Mucosa of descending colon (tissue), 3 donors: ENCODE measurements around the gene TNFRSF17. TPM values are rescaled to one million over a fixed set of nuclear protein-coding genes. Genes with fewer than 3 reads are reported as not detected.

ENCODE experiments used
- ATAC-seq: fragments of 200-7000 bp; cut with Tn5 transposase; one replicate; pipeline ENCODE4 v1.9.1; 2020; ENCODE audit warnings: mild to moderate bottlenecking, moderate library complexity
- DNase-seq, 3 donors: peaks; one replicate each; pipeline ENCODE4 v3.0.0-alpha.2; 2020
- H3K36me3 ChIP-seq: fragments of 200-600 bp; one replicate; pipeline ENCODE4 v1.8.0; 2021; ENCODE audit warnings: low read depth, mild to moderate bottlenecking
- H3K4me1 ChIP-seq: fragments of 200-600 bp; one replicate; pipeline ENCODE4 v1.8.0; 2021; ENCODE audit warnings: low read depth, mild to moderate bottlenecking
- H3K4me3 ChIP-seq: fragments of 200-600 bp; one replicate; pipeline ENCODE4 v1.8.0; 2021; ENCODE audit warnings: mild to moderate bottlenecking
- H3K9me3 ChIP-seq: fragments of 200-600 bp; one replicate; pipeline ENCODE4 v1.8.0; 2021; ENCODE audit warnings: mild to moderate bottlenecking
- CTCF ChIP-seq: fragments of 200-600 bp; IDR thresholded peaks from one replicate; pipeline ENCODE4 v1.8.0; 2022; ENCODE audit warnings: antibody characterized with exemption, mild to moderate bottlenecking
- intact Hi-C, 2 donors: fragments of 100-400 bp; cut with DNase I in 1 of 2; cut with micrococcal nuclease in 1 of 2; formaldehyde crosslinking; loops; one replicate each; pipeline versions ENCODE4 v1.11.0 to v1.11.1; 2022; cut with DNase I, micrococcal nuclease
- total RNA-seq, 3 donors: library from RNA; stranded (reverse); fragmentation: NEBNext Ultra II Directional in 2 of 3; extraction: Animal tissue kit (Norgen Biotek cat#: 25700) in 2 of 3; gene quantifications; one replicate each; pipeline versions ENCODE4 v1.2.1 to v1.2.4, GENCODE V29; 2021 to 2023
- donor health status: DM: no; HTN: no; CAD: no; lungs with moderate emphysema.
- donor health status: DM: no; HTN: no; CAD: no.
- donor health status: DM: no; HTN: yes; CAD: no.

TNFRSF17 gene
- total RNA-seq, 3 donors from 2014 or later, result 1.2 to 3.3 (median 2.1) TPM

- intact Hi-C loops, result no loop called here
- no peak overlapping the region for H3K4me3 ChIP-seq
- no peaks in the 10 kb centered on the region for H3K36me3 ChIP-seq
- H3K4me1 ChIP-seq, result no peaks in the 10 kb centered on the region
- no peak for TF ChIP-seq CTCF
- no peak for ATAC-seq
- H3K9me3 ChIP-seq, result no peaks in the 10 kb centered on the region
- DNase-seq, result no peak
Observed at GRCh38 chr16:12009462-12009861, 44.5 kb downstream of the TNFRSF17 start.

- intact Hi-C loops, result no loop called here
- H3K9me3 ChIP-seq, result no peaks in the 10 kb centered on the region
- H3K4me3 ChIP-seq, result no peak overlapping the region
- DNase-seq (no peak), ATAC-seq (no peak)
- TF ChIP-seq CTCF, result no peak
- no peaks in the 10 kb centered on the region for H3K4me1 ChIP-seq
- H3K36me3 ChIP-seq, result no peaks in the 10 kb centered on the region
Observed at GRCh38 chr16:12009922-12010321, 44.9 kb downstream of the TNFRSF17 start.

- intact Hi-C loops, result no loop called here
- Histone ChIP-seq H3K4me3 (no peak overlapping the region), H3K9me3 (no peaks in the 10 kb centered on the region), H3K4me1 (no peaks in the 10 kb centered on the region), H3K36me3 (no peaks in the 10 kb centered on the region)
- DNase-seq, result no peak
- no peak for ATAC-seq
- TF ChIP-seq CTCF, result no peak
Observed at GRCh38 chr16:12010388-12011251, 45.6 kb downstream of the TNFRSF17 start.

GRCh38 chr16:12011565-12011964, 46.6 kb downstream of the TNFRSF17 start:
- Histone ChIP-seq H3K9me3 (no peaks in the 10 kb centered on the region), H3K36me3 (no peaks in the 10 kb centered on the region), H3K4me3 (no peak overlapping the region), H3K4me1 (no peaks in the 10 kb centered on the region)
- no peak for TF ChIP-seq CTCF
- intact Hi-C loops, result no loop called here
- no peak for ATAC-seq
- no peak for DNase-seq

GRCh38 chr16:12016291-12016947, 51.4 kb downstream of the TNFRSF17 start:
- H3K4me3 ChIP-seq, result no peak overlapping the region
- no peak for TF ChIP-seq CTCF
- DNase-seq, result no peak
- intact Hi-C loops, result no loop called here
- no peaks in the 10 kb centered on the region for H3K4me1 ChIP-seq
- no peaks in the 10 kb centered on the region for H3K9me3 ChIP-seq
- H3K36me3 ChIP-seq, result no peaks in the 10 kb centered on the region
- ATAC-seq, result no peak
